ENCODE results near the gene CLCN7. TPM values are rescaled to one million over a fixed set of nuclear protein-coding genes. Genes with fewer than 3 reads are reported as not detected.

The CLCN7 gene
- total RNA-seq, 4 donors from 2014 or later = 57.6 to 171 (median 95.0) TPM

DNA sequence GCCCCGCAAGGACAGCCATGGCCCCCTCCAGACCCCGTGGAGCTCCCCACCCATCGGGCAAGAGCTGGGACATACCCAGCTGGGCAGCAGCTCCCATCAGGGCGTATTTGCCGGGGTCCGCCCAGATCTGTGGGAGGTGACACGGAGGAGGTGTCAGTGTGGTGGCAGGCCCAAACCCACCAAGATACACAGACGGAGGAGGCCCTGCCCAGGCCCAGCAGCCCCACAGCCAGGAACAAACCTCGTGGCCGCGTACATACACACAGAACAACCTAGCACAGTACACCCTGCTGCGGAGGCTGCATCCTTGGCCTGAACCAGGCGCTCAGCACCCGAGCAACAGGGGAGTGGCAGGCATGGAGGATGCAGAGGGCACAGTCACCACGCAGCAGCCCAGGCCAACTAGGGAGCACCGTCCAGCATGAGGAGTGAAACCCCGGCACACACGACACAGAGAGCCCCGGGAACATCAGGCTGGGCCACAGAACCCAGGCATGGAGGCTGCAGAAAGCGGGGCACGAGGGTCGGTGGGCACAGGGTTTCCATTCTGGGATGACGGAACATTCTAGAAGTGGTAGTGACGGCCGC is 25.5 kb downstream of the CLCN7 start:
- intact Hi-C loops (cut with DNase I; ENCODE audit: low total_unique reads) = no loop called here
- H3K27me3 ChIP-seq = no peaks in the 10 kb centered on the region
- H3K27ac ChIP-seq = no peak overlapping the region
- no peak overlapping the region for H3K4me3 ChIP-seq
- H3K4me1 ChIP-seq = no peaks in the 10 kb centered on the region
- 95% methylated on average over 25 of the region's 25 CpGs; no CpG with 5 or more reads in 1 of the 2 donors for WGBS, 2 donors (ENCODE audit: low coverage in 1 of 2)
- no peaks in the 10 kb centered on the region for H3K9me3 ChIP-seq
- in situ Hi-C loops (cut with MboI; ENCODE audit: low pct_ligation_motif_present in 1 of 4, low pct_unique_long_range_greater_than_20kb in 1 of 4, low sequenced_read_pairs in 3 of 4) = no loop called here
- TF ChIP-seq POLR2A (IDR thresholded peaks at IDR 0.05) = no peak
- TF ChIP-seq, protein P1, sequence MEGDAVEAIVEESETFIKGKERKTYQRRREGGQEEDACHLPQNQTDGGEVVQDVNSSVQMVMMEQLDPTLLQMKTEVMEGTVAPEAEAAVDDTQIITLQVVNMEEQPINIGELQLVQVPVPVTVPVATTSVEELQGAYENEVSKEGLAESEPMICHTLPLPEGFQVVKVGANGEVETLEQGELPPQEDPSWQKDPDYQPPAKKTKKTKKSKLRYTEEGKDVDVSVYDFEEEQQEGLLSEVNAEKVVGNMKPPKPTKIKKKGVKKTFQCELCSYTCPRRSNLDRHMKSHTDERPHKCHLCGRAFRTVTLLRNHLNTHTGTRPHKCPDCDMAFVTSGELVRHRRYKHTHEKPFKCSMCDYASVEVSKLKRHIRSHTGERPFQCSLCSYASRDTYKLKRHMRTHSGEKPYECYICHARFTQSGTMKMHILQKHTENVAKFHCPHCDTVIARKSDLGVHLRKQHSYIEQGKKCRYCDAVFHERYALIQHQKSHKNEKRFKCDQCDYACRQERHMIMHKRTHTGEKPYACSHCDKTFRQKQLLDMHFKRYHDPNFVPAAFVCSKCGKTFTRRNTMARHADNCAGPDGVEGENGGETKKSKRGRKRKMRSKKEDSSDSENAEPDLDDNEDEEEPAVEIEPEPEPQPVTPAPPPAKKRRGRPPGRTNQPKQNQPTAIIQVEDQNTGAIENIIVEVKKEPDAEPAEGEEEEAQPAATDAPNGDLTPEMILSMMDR (IDR thresholded peaks at IDR 0.05) = no peak
- no peak for TF ChIP-seq POLR2AphosphoS5 (IDR thresholded peaks at IDR 0.05)
- no peak for TF ChIP-seq EP300 (IDR thresholded peaks at IDR 0.05; ENCODE audit: low read depth)
- no peak for DNase-seq
- peaks cover 0 to 22% (median 3%) of the 10 kb centered on the region in 4 donors for H3K36me3 ChIP-seq

DNA sequence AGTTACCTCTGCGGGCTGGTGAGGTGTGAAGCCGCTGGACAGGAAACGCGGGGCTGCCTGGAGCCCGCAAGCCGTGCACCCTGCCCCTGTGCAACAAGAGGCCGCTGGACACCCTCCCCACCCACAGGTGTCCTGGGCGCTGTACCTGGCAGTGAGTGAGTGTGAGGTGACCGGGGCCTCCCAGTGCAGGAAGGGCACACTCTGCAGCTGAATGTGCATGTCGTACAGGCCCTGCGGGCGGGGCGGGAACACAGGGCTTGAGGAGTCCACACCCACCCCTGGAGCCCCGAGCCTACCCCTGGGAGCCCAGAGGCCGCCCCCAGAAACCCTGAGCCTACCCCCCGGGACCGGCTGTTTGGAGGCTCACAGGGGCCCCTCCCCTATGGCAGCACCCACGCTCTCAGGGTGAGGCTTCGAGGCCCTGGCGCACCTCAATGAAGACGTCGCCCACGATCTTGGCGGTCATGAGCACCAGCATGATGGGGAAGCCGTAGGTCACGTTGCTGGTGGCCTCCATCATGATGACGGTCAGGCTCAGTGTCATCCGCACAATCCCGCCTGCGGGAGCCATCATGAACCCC is 26.2 kb downstream of the CLCN7 start:
- no peak for DNase-seq
- TF ChIP-seq, protein P1 (IDR thresholded peaks at IDR 0.05) = no peak
- TF ChIP-seq POLR2A (IDR thresholded peaks at IDR 0.05) (no peak), EP300 (IDR thresholded peaks at IDR 0.05; ENCODE audit: low read depth) (no peak)
- WGBS, 2 donors (ENCODE audit: low coverage in 1 of 2) = 94% methylated on average over 30 of the region's 30 CpGs; no CpG with 5 or more reads in 1 of the 2 donors
- no peaks in the 10 kb centered on the region for H3K9me3 ChIP-seq
- no peaks in the 10 kb centered on the region for H3K4me1 ChIP-seq
- no peak overlapping the region for H3K4me3 ChIP-seq
- H3K36me3 ChIP-seq = peaks cover 0 to 19% (median 3%) of the 10 kb centered on the region in 4 donors
- in situ Hi-C loops (cut with MboI; ENCODE audit: low pct_ligation_motif_present in 1 of 4, low pct_unique_long_range_greater_than_20kb in 1 of 4, low sequenced_read_pairs in 3 of 4) = no loop called here
- H3K27ac ChIP-seq = no peak overlapping the region
- H3K27me3 ChIP-seq = no peaks in the 10 kb centered on the region
- intact Hi-C loops (cut with DNase I; ENCODE audit: low total_unique reads) = no loop called here

DNA sequence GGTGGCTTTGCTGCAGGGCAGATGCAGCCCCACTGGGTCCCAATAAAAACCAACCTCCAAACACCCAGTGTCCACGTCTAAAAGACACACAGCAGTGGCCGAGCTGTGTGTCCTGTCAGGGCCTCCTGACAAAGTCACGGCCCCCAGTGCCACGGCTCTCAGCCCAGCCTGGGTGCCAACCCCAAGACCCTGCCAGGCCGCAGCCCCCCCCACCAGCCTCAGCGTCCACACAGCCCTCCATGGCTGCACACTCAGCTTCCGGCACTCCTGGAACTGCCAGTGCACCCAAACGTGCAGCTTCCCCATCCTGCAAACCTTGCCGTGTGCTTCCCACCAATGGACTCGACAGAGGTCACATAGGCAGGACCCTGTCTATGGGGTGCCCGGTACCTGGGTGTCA is 26.9 kb downstream of the CLCN7 start:
- intact Hi-C loops (cut with DNase I; ENCODE audit: low total_unique reads) (no loop called here), in situ Hi-C loops (cut with MboI; ENCODE audit: low pct_ligation_motif_present in 1 of 4, low pct_unique_long_range_greater_than_20kb in 1 of 4, low sequenced_read_pairs in 3 of 4) (no loop called here)
- Histone ChIP-seq H3K4me1 (no peaks in the 10 kb centered on the region), H3K27me3 (no peaks in the 10 kb centered on the region), H3K4me3 (no peak overlapping the region), H3K36me3 (peaks cover 0 to 19% (median 3%) of the 10 kb centered on the region in 4 donors), H3K27ac (no peak overlapping the region), H3K9me3 (no peaks in the 10 kb centered on the region)
- 92% methylated on average over 11 of the region's 11 CpGs; no CpG with 5 or more reads in 1 of the 2 donors for WGBS, 2 donors (ENCODE audit: low coverage in 1 of 2)
- TF ChIP-seq, protein P1 (IDR thresholded peaks at IDR 0.05) = no peak
- TF ChIP-seq POLR2AphosphoS5 (IDR thresholded peaks at IDR 0.05) = no peak
- no peak for DNase-seq

DNA sequence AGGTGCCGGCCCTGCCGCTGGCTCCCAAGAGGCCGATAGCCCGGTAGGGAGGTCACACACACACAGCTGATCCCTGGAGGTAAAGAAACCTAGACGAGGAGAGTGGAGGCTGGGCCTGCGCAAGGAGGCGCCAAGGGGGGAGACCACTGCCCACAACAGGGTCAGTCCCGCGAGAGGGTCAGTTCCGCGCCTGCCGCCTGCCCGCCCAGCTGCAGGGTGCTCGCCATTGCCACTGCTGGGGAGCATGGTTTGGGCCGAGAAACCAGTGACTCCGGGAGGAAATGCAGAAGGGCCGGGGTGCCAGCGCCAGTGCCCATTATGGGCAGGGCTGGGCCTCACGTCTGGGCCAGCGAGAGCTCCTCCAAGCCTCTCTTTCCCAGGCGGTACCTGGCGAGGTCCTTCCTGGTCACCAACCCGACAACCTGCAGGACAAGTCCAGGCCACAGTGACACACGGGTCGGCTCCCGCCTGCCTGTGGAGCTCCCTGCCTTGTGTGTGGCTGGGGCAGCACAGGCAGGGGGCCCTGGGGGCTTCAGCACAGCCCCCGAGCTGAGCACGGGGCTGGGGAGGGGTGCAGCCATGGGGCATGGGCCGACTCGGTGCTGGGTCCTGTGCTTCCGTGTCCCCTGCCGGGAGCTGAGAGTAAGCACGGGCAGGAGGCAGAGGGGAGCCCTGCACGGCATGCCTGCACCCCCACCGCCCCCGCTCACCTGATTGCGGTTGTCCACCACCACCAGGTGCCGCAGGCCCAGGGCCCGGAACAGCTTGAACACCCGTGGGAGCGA is 28.3 kb downstream of the CLCN7 start:
- no peaks in the 10 kb centered on the region for H3K27me3 ChIP-seq
- 90% methylated on average over 31 of the region's 41 CpGs; no CpG with 5 or more reads in 1 of the 2 donors for WGBS, 2 donors (ENCODE audit: low coverage in 1 of 2)
- peaks cover 0 to 17% (median 3%) of the 10 kb centered on the region in 4 donors for H3K36me3 ChIP-seq
- no peaks in the 10 kb centered on the region for H3K9me3 ChIP-seq
- no peak overlapping the region for H3K27ac ChIP-seq
- H3K4me3 ChIP-seq = no peak overlapping the region
- in situ Hi-C loops (cut with MboI; ENCODE audit: low pct_ligation_motif_present in 1 of 4, low pct_unique_long_range_greater_than_20kb in 1 of 4, low sequenced_read_pairs in 3 of 4) = no loop called here
- intact Hi-C loops (cut with DNase I; ENCODE audit: low total_unique reads) = no loop called here
- TF ChIP-seq, protein P1 (IDR thresholded peaks at IDR 0.05) = no peak
- TF ChIP-seq EP300 (IDR thresholded peaks at IDR 0.05; ENCODE audit: low read depth) (no peak), POLR2A (IDR thresholded peaks at IDR 0.05) (no peak), POLR2AphosphoS5 (IDR thresholded peaks at IDR 0.05) (no peak)
- no peak for DNase-seq
- H3K4me1 ChIP-seq = no peaks in the 10 kb centered on the region
